ENCODE data around the gene PFAS. TPM values are rescaled to one million over a fixed set of nuclear protein-coding genes. Genes with fewer than 3 reads are reported as not detected.
A peak's percentile ranks its signal among the peaks of the same experiment; 100 is the strongest.

Gene PFAS
- total RNA-seq, 1 donor from 2014 or later: 64.6 TPM

- Histone ChIP-seq H3K27ac (no peak overlapping the region), H3K36me3 (no peaks in the 10 kb centered on the region), H3K79me2 (ENCODE audit: low read depth) (no peaks in the 10 kb centered on the region), H3K4me3 (no peak overlapping the region), H3F3A (ENCODE audit: low read depth) (peaks cover 3% of the 10 kb centered on the region), H3K27me3 (no peaks in the 10 kb centered on the region), H3K9ac (no peak overlapping the region), H4K20me1 (ENCODE audit: low read depth) (no peaks in the 10 kb centered on the region), H3K4me2 (no peak overlapping the region), H3K9me3 (ENCODE audit: low read depth) (no peaks in the 10 kb centered on the region), H3K4me1 (no peaks in the 10 kb centered on the region), H2AFZ (replicated peaks) (no peak overlapping the region)
- H3K27me3 Mint-ChIP-seq (ENCODE audit: insufficient read depth, low read depth): peaks cover 7% of the 10 kb centered on the region
- TF ChIP-seq EZH2 (IDR thresholded peaks at IDR 0.05) (no peak), EZH2phosphoT487 (IDR thresholded peaks at IDR 0.05) (no peak)
- no peak for DNase-seq (ENCODE audit: low spot score)
- H3K4me1 Mint-ChIP-seq: peaks cover 3% of the 10 kb centered on the region
- H3K4me3 Mint-ChIP-seq: no peak overlapping the region
- peaks cover 15% of the 10 kb centered on the region for H3K36me3 Mint-ChIP-seq
- no peak overlapping the region for H3K27ac Mint-ChIP-seq
- no peaks in the 10 kb centered on the region for H3K9me3 Mint-ChIP-seq
Measured at GRCh38 chr17:8274816-8275215, 25.7 kb downstream of the PFAS start.

- H3K4me1 ChIP-seq: no peaks in the 10 kb centered on the region
- H4K20me1 ChIP-seq (ENCODE audit: low read depth): no peaks in the 10 kb centered on the region
- no peak overlapping the region for H2AFZ ChIP-seq (replicated peaks)
- H3K27ac ChIP-seq: no peak overlapping the region
- H3K9ac ChIP-seq: no peak overlapping the region
- H3K9me3 Mint-ChIP-seq: no peaks in the 10 kb centered on the region
- TF ChIP-seq EZH2 (IDR thresholded peaks at IDR 0.05) (no peak), EZH2phosphoT487 (IDR thresholded peaks at IDR 0.05) (no peak), CTCF (IDR thresholded peaks at IDR 0.05) (no peak)
- no peak for DNase-seq (ENCODE audit: low spot score)
- H3K4me1 Mint-ChIP-seq: peaks cover 3% of the 10 kb centered on the region
- H3K79me2 ChIP-seq (ENCODE audit: low read depth): no peaks in the 10 kb centered on the region
- peaks cover 3% of the 10 kb centered on the region for H3F3A ChIP-seq (ENCODE audit: low read depth)
- H3K27me3 ChIP-seq: no peaks in the 10 kb centered on the region
- no peaks in the 10 kb centered on the region for H3K9me3 ChIP-seq (ENCODE audit: low read depth)
- H3K36me3 Mint-ChIP-seq: peaks cover 15% of the 10 kb centered on the region
- no peaks in the 10 kb centered on the region for H3K36me3 ChIP-seq
- H3K27me3 Mint-ChIP-seq (ENCODE audit: insufficient read depth, low read depth): peaks cover 7% of the 10 kb centered on the region
- H3K4me3 ChIP-seq: no peak overlapping the region
- no peak overlapping the region for H3K4me2 ChIP-seq
- H3K4me3 Mint-ChIP-seq: no peak overlapping the region
- peak overlapping the region; percentile 82 for H3K27ac Mint-ChIP-seq
Measured at GRCh38 chr17:8275421-8276290, 26.6 kb downstream of the PFAS start.

GRCh38 chr17:8277317-8277716 is 28.2 kb downstream of the PFAS start:
- Histone ChIP-seq H3K4me1 (no peaks in the 10 kb centered on the region), H3F3A (ENCODE audit: low read depth) (peaks cover 3% of the 10 kb centered on the region), H3K4me3 (no peak overlapping the region), H3K4me2 (no peak overlapping the region), H3K27ac (no peak overlapping the region), H3K79me2 (ENCODE audit: low read depth) (no peaks in the 10 kb centered on the region), H3K36me3 (no peaks in the 10 kb centered on the region), H3K27me3 (no peaks in the 10 kb centered on the region), H3K9me3 (ENCODE audit: low read depth) (no peaks in the 10 kb centered on the region), H2AFZ (replicated peaks) (no peak overlapping the region), H3K9ac (no peak overlapping the region), H4K20me1 (ENCODE audit: low read depth) (no peaks in the 10 kb centered on the region)
- no peak overlapping the region for H3K27ac Mint-ChIP-seq
- peaks cover 7% of the 10 kb centered on the region for H3K27me3 Mint-ChIP-seq (ENCODE audit: insufficient read depth, low read depth)
- peaks cover 3% of the 10 kb centered on the region for H3K4me1 Mint-ChIP-seq
- no peak for DNase-seq (ENCODE audit: low spot score)
- H3K9me3 Mint-ChIP-seq: no peaks in the 10 kb centered on the region
- no peak overlapping the region for H3K4me3 Mint-ChIP-seq
- H3K36me3 Mint-ChIP-seq: peaks cover 7% of the 10 kb centered on the region
- no peak for TF ChIP-seq EZH2 (IDR thresholded peaks at IDR 0.05)
- TF ChIP-seq CTCF (IDR thresholded peaks at IDR 0.05): no peak
- no peak for TF ChIP-seq EZH2phosphoT487 (IDR thresholded peaks at IDR 0.05)

- H3K9me3 ChIP-seq (ENCODE audit: low read depth): no peaks in the 10 kb centered on the region
- H3K27ac Mint-ChIP-seq: no peak overlapping the region
- no peaks in the 10 kb centered on the region for H3K36me3 Mint-ChIP-seq
- peaks cover 6% of the 10 kb centered on the region for H3K27me3 Mint-ChIP-seq (ENCODE audit: insufficient read depth, low read depth)
- no peak overlapping the region for H3K4me3 ChIP-seq
- no peak overlapping the region for H3K27ac ChIP-seq
- no peaks in the 10 kb centered on the region for H3K9me3 Mint-ChIP-seq
- no peaks in the 10 kb centered on the region for H3K36me3 ChIP-seq
- H2AFZ ChIP-seq (replicated peaks): no peak overlapping the region
- H3K27me3 ChIP-seq: no peaks in the 10 kb centered on the region
- H3K4me2 ChIP-seq: no peak overlapping the region
- H4K20me1 ChIP-seq (ENCODE audit: low read depth): no peaks in the 10 kb centered on the region
- peaks cover 5% of the 10 kb centered on the region for H3F3A ChIP-seq (ENCODE audit: low read depth)
- TF ChIP-seq EZH2phosphoT487 (IDR thresholded peaks at IDR 0.05) (no peak), CTCF (IDR thresholded peaks at IDR 0.05) (no peak), EZH2 (IDR thresholded peaks at IDR 0.05) (no peak)
- H3K9ac ChIP-seq: no peak overlapping the region
- no peak for DNase-seq (ENCODE audit: low spot score)
- no peak overlapping the region for H3K4me3 Mint-ChIP-seq
- peaks cover 3% of the 10 kb centered on the region for H3K4me1 Mint-ChIP-seq
- H3K79me2 ChIP-seq (ENCODE audit: low read depth): no peaks in the 10 kb centered on the region
- no peaks in the 10 kb centered on the region for H3K4me1 ChIP-seq
Measured at GRCh38 chr17:8282345-8282744, 33.3 kb downstream of the PFAS start.

Data from neural progenitor cell (in vitro differentiated cells).